GM04503 (cell line): ENCODE data around the gene VENTX.

Experiments
- DNase-seq: peaks from one replicate; pipeline ENCODE4 v3.0.0-alpha.2; 2012; ENCODE audit warnings: low read depth

VENTX gene

GRCh38 chr10:133287832-133288500 lies 50.3 kb downstream of the VENTX start:
- no peak for DNase-seq

DNA sequence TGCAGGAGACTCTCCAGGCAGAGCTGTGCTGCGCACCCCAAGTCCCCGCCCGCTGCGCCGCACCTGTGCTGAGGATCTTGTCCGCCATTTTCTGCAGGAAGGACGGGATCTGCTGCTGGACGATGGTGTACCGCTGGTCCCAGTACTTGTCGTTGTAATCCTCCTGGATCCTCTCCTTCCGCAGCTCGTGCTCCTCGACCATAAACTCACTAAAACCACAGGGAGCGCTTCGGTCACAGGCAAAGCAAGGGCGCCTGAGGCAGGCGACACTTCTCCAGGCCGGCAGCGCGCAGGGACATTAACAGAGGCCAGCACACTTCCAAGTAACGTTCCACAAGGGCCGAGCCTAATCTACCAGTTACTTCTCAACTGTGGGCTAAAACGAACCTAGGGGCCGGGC lies 52.1 kb downstream of the VENTX start:
- no peak for DNase-seq
